Neural crest cell (in vitro differentiated cells): ENCODE results near the gene EML5. TPM values are rescaled to one million over a fixed set of nuclear protein-coding genes. Genes with fewer than 3 reads are reported as not detected.
A peak's percentile ranks its signal among the peaks of the same experiment; 100 is the strongest.
"Not testable (repeated sequence)": the region's sequence is repeated elsewhere in the genome, so short reads cannot be mapped to it uniquely, and the experiment has no call there.

ENCODE experiments used
- DNase-seq: peaks from one replicate; pipeline ENCODE4 v3.0.0; 2021; ENCODE audit warnings: low read depth, mixed read lengths, low spot score
- H3K27ac Mint-ChIP-seq: one replicate; pipeline ENCODE4 v1.8.0; 2021; ENCODE audit warnings: mild to moderate bottlenecking, mixed read lengths; ENCODE audit not compliant: unreplicated experiment
- H3K27me3 Mint-ChIP-seq: 2 replicates; pipeline ENCODE4 v1.8.0; 2021; ENCODE audit warnings: low read depth, mild to moderate bottlenecking, mixed read lengths
- H3K36me3 Mint-ChIP-seq: 2 replicates; pipeline ENCODE4 v1.8.0; 2021; ENCODE audit warnings: low read depth, mild to moderate bottlenecking, mixed read lengths
- H3K4me1 Mint-ChIP-seq: 2 replicates; pipeline ENCODE4 v1.8.0; 2021; ENCODE audit warnings: mixed read lengths
- H3K4me3 Mint-ChIP-seq: one replicate; pipeline ENCODE4 v1.8.0; 2021; ENCODE audit warnings: mild to moderate bottlenecking, mixed read lengths
- H3K9me3 Mint-ChIP-seq: 2 replicates; pipeline ENCODE4 v1.8.0; 2021; ENCODE audit warnings: mixed read lengths
- total RNA-seq: library from RNA; stranded (reverse); gene quantifications from 2 replicates; pipeline ENCODE4 v1.2.1, GENCODE V29; 2021
- TF ChIP-seq, protein P1 (sequence below): fragments of 200-600 bp; sonication (generic); conservative IDR thresholded peaks from 2 replicates; pipeline ENCODE4 v1.5.0; 2021; ENCODE audit warnings: antibody characterized with exemption, mild to moderate bottlenecking

Gene EML5
- total RNA-seq, 1 donor from 2014 or later, result 1.3 TPM

DNA sequence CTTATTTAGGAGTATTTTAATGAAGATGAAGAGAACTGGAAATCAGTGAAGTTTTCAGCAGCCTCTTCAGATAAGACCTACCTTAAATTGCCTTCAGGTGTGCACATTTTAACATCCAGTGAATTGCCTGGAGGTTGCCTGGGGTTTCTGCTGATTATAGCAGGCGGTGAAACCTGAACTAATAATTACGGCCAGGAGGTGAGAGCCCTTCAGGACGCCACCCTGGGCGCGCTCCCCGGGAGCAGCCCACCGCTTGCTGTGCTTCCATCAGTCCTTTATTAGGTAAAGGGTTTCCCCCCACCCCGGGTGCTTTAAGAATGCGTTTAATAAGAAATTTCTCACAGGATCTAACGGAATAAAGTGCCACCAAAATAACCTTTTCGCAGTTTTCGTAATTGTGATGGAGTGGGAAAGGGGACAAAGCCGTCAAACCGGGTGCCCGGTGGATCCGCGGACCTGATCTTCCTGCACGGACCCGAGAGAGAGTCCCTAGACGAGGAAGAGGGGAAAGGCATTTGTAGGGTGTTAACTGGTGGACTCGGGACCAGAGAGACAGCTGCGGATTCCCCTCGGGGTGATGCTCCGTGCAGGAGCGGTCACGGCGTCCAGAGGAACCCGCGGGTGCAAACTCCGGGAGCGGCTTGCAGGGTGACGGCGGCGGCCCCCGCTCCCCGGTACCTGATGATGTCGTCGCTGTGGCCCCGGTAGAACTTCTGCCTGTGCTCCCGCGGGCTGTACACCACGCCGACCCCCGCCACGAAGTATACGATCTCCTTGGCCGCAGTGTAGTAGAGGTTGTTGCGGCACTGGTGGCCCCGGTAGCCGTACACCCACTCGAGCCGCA, 902 bp downstream of the EML5 start:
- Mint-ChIP-seq H3K9me3 (no peaks in the 10 kb centered on the region), H3K4me3 (peak overlapping the region; percentile 87), H3K4me1 (peaks cover 4% of the 10 kb centered on the region), H3K36me3 (no peaks in the 10 kb centered on the region), H3K27ac (no peak overlapping the region), H3K27me3 (peaks cover 68% of the 10 kb centered on the region)
- TF ChIP-seq, protein P1, sequence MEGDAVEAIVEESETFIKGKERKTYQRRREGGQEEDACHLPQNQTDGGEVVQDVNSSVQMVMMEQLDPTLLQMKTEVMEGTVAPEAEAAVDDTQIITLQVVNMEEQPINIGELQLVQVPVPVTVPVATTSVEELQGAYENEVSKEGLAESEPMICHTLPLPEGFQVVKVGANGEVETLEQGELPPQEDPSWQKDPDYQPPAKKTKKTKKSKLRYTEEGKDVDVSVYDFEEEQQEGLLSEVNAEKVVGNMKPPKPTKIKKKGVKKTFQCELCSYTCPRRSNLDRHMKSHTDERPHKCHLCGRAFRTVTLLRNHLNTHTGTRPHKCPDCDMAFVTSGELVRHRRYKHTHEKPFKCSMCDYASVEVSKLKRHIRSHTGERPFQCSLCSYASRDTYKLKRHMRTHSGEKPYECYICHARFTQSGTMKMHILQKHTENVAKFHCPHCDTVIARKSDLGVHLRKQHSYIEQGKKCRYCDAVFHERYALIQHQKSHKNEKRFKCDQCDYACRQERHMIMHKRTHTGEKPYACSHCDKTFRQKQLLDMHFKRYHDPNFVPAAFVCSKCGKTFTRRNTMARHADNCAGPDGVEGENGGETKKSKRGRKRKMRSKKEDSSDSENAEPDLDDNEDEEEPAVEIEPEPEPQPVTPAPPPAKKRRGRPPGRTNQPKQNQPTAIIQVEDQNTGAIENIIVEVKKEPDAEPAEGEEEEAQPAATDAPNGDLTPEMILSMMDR, result no peak
- DNase-seq, result peak; percentile 16

DNA sequence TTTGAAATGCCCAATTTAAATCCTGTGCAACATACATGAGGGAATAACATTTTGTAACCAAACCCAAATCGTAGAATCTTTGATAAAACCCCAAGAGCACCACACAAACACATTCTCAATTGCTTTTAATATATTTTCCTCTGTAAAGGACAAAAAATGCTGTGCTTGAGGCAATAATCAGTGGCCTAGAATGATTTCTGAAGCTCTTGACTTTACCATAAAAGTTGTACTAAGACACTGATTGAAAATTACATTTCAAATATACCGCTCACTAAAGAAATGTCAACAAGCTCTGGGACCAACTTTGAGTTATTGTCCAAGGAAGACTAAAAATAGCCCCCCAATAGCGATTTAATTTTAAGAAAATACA, 1.5 kb downstream of the EML5 start:
- no peak for DNase-seq
- peaks cover 4% of the 10 kb centered on the region for H3K4me1 Mint-ChIP-seq
- no peaks in the 10 kb centered on the region for H3K9me3 Mint-ChIP-seq
- no peak overlapping the region for H3K27ac Mint-ChIP-seq
- H3K4me3 Mint-ChIP-seq, result peak overlapping the region; percentile 87
- H3K36me3 Mint-ChIP-seq, result no peaks in the 10 kb centered on the region
- TF ChIP-seq, protein P1, result no peak
- peaks cover 71% of the 10 kb centered on the region for H3K27me3 Mint-ChIP-seq

DNA sequence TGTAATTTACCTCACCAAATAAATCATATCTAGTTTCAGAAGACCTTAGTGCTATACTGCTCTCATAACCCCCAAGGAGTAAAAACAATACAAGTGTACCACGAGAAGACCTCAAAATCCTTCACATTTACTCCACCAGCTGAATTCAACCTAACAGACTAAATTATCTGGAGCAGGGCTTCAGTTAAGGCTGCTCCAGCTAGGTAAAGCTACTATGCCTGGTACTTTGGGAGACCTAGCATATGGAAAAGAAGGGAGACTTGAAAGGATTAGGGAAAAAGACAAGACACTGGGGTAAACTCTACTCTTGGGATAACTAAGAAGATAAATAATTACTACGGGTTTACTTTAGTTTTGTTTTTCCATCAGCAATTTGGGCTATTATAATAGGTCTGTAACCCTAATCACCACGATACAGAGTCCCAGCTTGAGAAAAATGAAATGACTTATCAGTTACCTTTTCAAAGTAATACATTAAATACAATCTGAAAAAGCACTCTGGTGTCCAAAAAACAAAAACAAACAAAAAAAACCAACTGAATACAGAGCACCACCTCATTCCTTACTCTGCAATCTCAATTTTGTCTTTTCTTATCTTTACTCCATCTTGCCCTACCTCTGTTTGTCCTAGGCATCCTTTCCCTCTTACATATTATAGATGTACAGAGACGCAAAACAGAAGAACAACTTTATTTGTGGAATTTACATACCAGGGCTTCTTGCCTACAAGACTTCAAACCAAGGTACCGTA, 2.1 kb downstream of the EML5 start:
- no peak overlapping the region for H3K27ac Mint-ChIP-seq
- H3K9me3 Mint-ChIP-seq, result no peaks in the 10 kb centered on the region
- DNase-seq, result no peak
- peak overlapping the region; percentile 87 for H3K4me3 Mint-ChIP-seq
- peaks cover 75% of the 10 kb centered on the region for H3K27me3 Mint-ChIP-seq
- H3K36me3 Mint-ChIP-seq, result no peaks in the 10 kb centered on the region
- TF ChIP-seq, protein P1, result no peak
- H3K4me1 Mint-ChIP-seq, result peaks cover 4% of the 10 kb centered on the region

DNA sequence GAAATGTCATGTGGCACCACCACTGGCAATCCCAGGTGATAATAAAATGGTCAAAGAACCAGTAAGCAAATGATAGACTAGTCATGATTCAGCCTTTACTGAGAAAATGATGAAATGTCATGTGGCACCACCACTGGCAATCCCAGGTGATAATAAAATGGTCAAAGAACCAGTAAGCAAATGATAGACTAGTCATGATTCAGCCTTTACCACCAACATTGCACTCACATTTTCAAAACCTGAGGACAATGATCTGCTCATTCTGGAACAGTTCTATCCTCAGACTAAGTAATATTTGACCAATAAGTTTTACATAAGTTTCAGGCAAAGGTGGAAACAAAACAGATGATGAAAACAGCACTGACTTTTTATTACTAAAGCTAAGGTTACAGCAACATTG, 3.2 kb downstream of the EML5 start:
- not testable (repeated sequence) for H3K36me3 Mint-ChIP-seq, DNase-seq, H3K4me1 Mint-ChIP-seq

DNA sequence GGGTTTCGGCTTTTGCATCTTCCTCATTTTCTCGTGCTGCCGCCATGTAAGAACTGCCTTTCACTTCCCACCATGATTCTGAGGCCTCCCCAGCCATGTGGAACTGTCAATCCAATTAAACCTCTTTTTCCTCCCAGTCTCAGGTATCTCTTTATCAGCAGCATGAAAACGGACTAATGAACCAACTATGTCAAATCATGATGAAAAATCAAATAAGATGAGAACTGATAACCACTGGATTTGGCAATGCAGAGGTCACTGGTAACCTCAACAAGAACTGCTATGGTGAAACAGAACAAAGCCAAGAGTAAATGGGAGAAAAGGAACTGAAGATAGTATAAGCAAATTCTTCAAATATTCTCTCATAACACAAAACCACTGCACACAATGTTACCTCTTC, 6.0 kb downstream of the EML5 start:
- Mint-ChIP-seq H3K4me3 (no peak overlapping the region), H3K4me1 (peaks cover 4% of the 10 kb centered on the region), H3K9me3 (peaks cover 15% of the 10 kb centered on the region), H3K27ac (no peak overlapping the region), H3K27me3 (peaks cover 65% of the 10 kb centered on the region), H3K36me3 (peaks cover 7% of the 10 kb centered on the region)
- no peak for DNase-seq
- TF ChIP-seq, protein P1, result no peak

More for the DNA sequence above, 3.2 kb downstream of the EML5 start:
- H3K27me3 Mint-ChIP-seq, result peaks cover 75% of the 10 kb centered on the region
- not testable (repeated sequence) for H3K4me3 Mint-ChIP-seq, H3K9me3 Mint-ChIP-seq, H3K27ac Mint-ChIP-seq

DNA sequence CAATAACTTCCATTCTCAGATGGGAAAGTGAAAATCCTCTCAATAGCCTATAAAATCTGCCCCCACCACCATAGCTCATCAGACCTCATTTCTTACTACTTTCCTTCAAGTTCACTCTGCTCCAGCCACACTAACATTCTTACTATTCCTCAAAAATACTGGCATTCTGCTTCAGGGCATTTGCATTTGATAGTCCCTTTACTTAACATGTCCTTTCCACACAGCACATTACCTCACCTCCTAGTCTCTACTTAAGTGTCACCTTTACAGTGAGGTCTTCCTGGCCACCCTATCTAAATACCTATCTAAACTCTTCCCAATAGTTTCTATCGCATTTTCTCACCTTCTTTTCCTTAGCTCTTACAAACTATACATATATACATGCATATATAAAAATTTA, 6.8 kb downstream of the EML5 start:
- Mint-ChIP-seq H3K4me3 (no peak overlapping the region), H3K27me3 (peaks cover 57% of the 10 kb centered on the region), H3K9me3 (peaks cover 18% of the 10 kb centered on the region), H3K4me1 (peaks cover under 1% of the 10 kb centered on the region), H3K27ac (no peak overlapping the region), H3K36me3 (peaks cover 7% of the 10 kb centered on the region)
- no peak for DNase-seq
- TF ChIP-seq, protein P1, result no peak
